IMR-90 (cell line): ENCODE data around the gene ROCK2. TPM values are rescaled to one million over a fixed set of nuclear protein-coding genes. Genes with fewer than 3 reads are reported as not detected.

Experiments
- ATAC-seq: fragments of 200-7000 bp; cut with Tn5 transposase; 2 replicates; pipeline ENCODE4 v1.9.1; 2020; ENCODE audit warnings: low read depth, mild to moderate bottlenecking, moderate library complexity
- BruUV-seq: library from RNA; stranded (reverse); fragments of 400-500 nt; replicated peaks from 2 replicates; lab custom pipeline; 2021; lab: Mats Ljungman, UMichigan
- CTCF ChIA-PET: fragments of 300-600 bp; formaldehyde crosslinking; extraction: SDS; loops from one replicate; lab custom pipeline; 2021; ENCODE audit warnings: antibody characterized with exemption; lab: Yijun Ruan, JAX
- POLR2A ChIA-PET: fragments of 300-600 bp; sonication (Branson Sonifier 250); formaldehyde crosslinking; loops from one replicate; lab custom pipeline; 2022; ENCODE audit warnings: antibody characterized with exemption; ENCODE audit not compliant: unreplicated experiment; lab: Charles Lee
- DNase-seq: peaks from one replicate; pipeline ENCODE4 v3.0.0; 2013
- H2AFZ ChIP-seq: replicated peaks from 2 replicates; pipeline ENCODE3; 2013; ENCODE audit warnings: low read length, mild to moderate bottlenecking; ENCODE audit not compliant: poor library complexity
- H2AK5ac ChIP-seq: 2 replicates; pipeline ENCODE4 v1.6.1; 2013; ENCODE audit warnings: low read depth, low read length, inconsistent platforms
- H2AK9ac ChIP-seq: replicated peaks from 2 replicates; pipeline ENCODE3; 2013; ENCODE audit warnings: mild to moderate bottlenecking, low read depth, low read length, moderate library complexity; ENCODE audit not compliant: poor library complexity
- H2BK120ac ChIP-seq: 2 replicates; pipeline ENCODE4 v1.6.1; 2013; ENCODE audit warnings: low read depth, low read length, inconsistent platforms
- H2BK15ac ChIP-seq: 3 replicates; pipeline ENCODE4 v1.6.1; 2013; ENCODE audit warnings: low read depth, low read length, inconsistent platforms
- H2BK20ac ChIP-seq: 2 replicates; pipeline ENCODE4 v1.6.1; 2013; ENCODE audit warnings: low read depth, mild to moderate bottlenecking, inconsistent platforms, low read length, moderate library complexity
- H2BK5ac ChIP-seq: 2 replicates; pipeline ENCODE4 v1.6.1; 2013; ENCODE audit warnings: mild to moderate bottlenecking, low read depth, low read length, inconsistent platforms; ENCODE audit not compliant: poor library complexity, severe bottlenecking
- H3K14ac ChIP-seq: replicated peaks from 2 replicates; pipeline ENCODE4 v1.6.1; 2013; ENCODE audit warnings: low read depth, low read length, inconsistent platforms
- H3K18ac ChIP-seq: 2 replicates; pipeline ENCODE4 v1.6.1; 2013; ENCODE audit warnings: low read depth, low read length, control low read depth
- H3K23ac ChIP-seq: 2 replicates; pipeline ENCODE4 v1.6.1; 2013; ENCODE audit warnings: low read depth, low read length, inconsistent platforms
- H3K27ac ChIP-seq: 2 replicates; pipeline ENCODE4 v1.5.1; 2013; ENCODE audit warnings: mild to moderate bottlenecking, control low read depth, low read length; ENCODE audit not compliant: insufficient read depth
- H3K27me3 ChIP-seq: 2 replicates; pipeline ENCODE4 v1.6.1; 2013; ENCODE audit warnings: low read length; ENCODE audit not compliant: control insufficient read depth, insufficient read depth
- H3K36me3 ChIP-seq: 2 replicates; pipeline ENCODE4 v1.6.1; 2013; ENCODE audit warnings: low read length, mixed read lengths; ENCODE audit not compliant: control insufficient read depth, insufficient read depth
- H3K4ac ChIP-seq: 2 replicates; pipeline ENCODE4 v1.6.1; 2013; ENCODE audit warnings: low read depth, low read length, inconsistent platforms
- H3K4me1 ChIP-seq: 2 replicates; pipeline ENCODE4 v1.6.1; 2013; ENCODE audit warnings: low read length, mixed read lengths; ENCODE audit not compliant: control insufficient read depth, insufficient read depth
- H3K4me2 ChIP-seq: 2 replicates; pipeline ENCODE4 v1.6.1; 2013; ENCODE audit warnings: low read depth, mild to moderate bottlenecking, control low read depth, low read length, moderate library complexity
- H3K4me3 ChIP-seq: 2 replicates; pipeline ENCODE4 v1.5.1; 2013; ENCODE audit warnings: low read depth, mild to moderate bottlenecking, control low read depth, low read length, moderate library complexity; ENCODE audit not compliant: insufficient read depth
- H3K56ac ChIP-seq: 2 replicates; pipeline ENCODE4 v1.6.1; 2013; ENCODE audit warnings: low read length, inconsistent platforms; ENCODE audit not compliant: insufficient read depth; ENCODE audit errors: extremely low read depth
- H3K79me1 ChIP-seq, 2 experiments: 2 replicates each; pipeline ENCODE4 v1.6.1; 2013; ENCODE audit warnings: low read length in 2 of 2, inconsistent platforms in 1 of 2, low read depth in 1 of 2
- H3K9ac ChIP-seq: 2 replicates; pipeline ENCODE4 v1.6.1; 2013; ENCODE audit warnings: low read depth, low read length, control low read depth
- H3K9me1 ChIP-seq: 2 replicates; pipeline ENCODE4 v1.6.1; 2013; ENCODE audit warnings: low read length, inconsistent platforms; ENCODE audit not compliant: insufficient read depth
- H3K9me3 ChIP-seq: 2 replicates; pipeline ENCODE4 v1.6.1; 2013; ENCODE audit warnings: low read length; ENCODE audit not compliant: control insufficient read depth, insufficient read depth
- H4K20me1 ChIP-seq: 2 replicates; pipeline ENCODE4 v1.6.1; 2013; ENCODE audit warnings: low read length, inconsistent platforms; ENCODE audit not compliant: insufficient read depth
- H4K5ac ChIP-seq: 2 replicates; pipeline ENCODE4 v1.6.1; 2013; ENCODE audit warnings: mild to moderate bottlenecking, low read depth, low read length, control low read depth
- H4K8ac ChIP-seq, 2 experiments: 2 replicates each; pipeline ENCODE4 v1.6.1; 2013; ENCODE audit warnings: low read depth in 2 of 2, low read length in 2 of 2, control low read depth in 1 of 2, inconsistent platforms in 1 of 2
- H4K91ac ChIP-seq: 2 replicates; pipeline ENCODE4 v1.6.1; 2013; ENCODE audit warnings: low read depth, low read length, inconsistent platforms; ENCODE audit not compliant: insufficient read depth
- BHLHE40 ChIP-seq: fragments of 150-350 bp; IDR thresholded peaks from 2 replicates; pipeline ENCODE4 v1.6.1; 2016; ENCODE audit warnings: mild to moderate bottlenecking, low read depth, low read length
- CEBPB ChIP-seq: IDR thresholded peaks from 2 replicates; pipeline ENCODE4 v1.6.1; 2012; ENCODE audit warnings: low read depth, low read length, improper control_type of control experiment
- CHD1 ChIP-seq: IDR thresholded peaks from 2 replicates; pipeline ENCODE4 v1.6.1; 2012; ENCODE audit warnings: low read depth, low read length, improper control_type of control experiment
- ELK1 ChIP-seq: fragments of 150-350 bp; IDR thresholded peaks from 2 replicates; pipeline ENCODE4 v1.6.1; 2016; ENCODE audit warnings: low read depth, mild to moderate bottlenecking, low read length, moderate library complexity, borderline replicate concordance
- FOS ChIP-seq: fragments of 150-350 bp; IDR thresholded peaks from 2 replicates; pipeline ENCODE4 v1.6.1; 2016; ENCODE audit warnings: low read depth, low read length
- MAFK ChIP-seq: IDR thresholded peaks from 2 replicates; pipeline ENCODE4 v1.6.1; 2012; ENCODE audit warnings: low read depth, low read length, improper control_type of control experiment
- MAZ ChIP-seq: IDR thresholded peaks from 2 replicates; pipeline ENCODE4 v1.6.1; 2012; ENCODE audit warnings: low read depth, mild to moderate bottlenecking, low read length, improper control_type of control experiment, moderate library complexity, borderline replicate concordance
- MXI1 ChIP-seq: IDR thresholded peaks from 2 replicates; pipeline ENCODE4 v1.6.1; 2012; ENCODE audit warnings: low read depth, mild to moderate bottlenecking, low read length, moderate library complexity, borderline replicate concordance
- NFE2L2 ChIP-seq: fragments of 150-350 bp; IDR thresholded peaks from 2 replicates; pipeline ENCODE4 v1.6.1; 2016; ENCODE audit warnings: low read depth, mild to moderate bottlenecking, low read length
- POLR2A ChIP-seq: IDR thresholded peaks from 2 replicates; pipeline ENCODE4 v1.6.1; 2012; ENCODE audit warnings: mild to moderate bottlenecking, low read depth, low read length
- RAD21 ChIP-seq: IDR thresholded peaks from 2 replicates; pipeline ENCODE4 v1.6.1; 2012; ENCODE audit warnings: low read length, improper control_type of control experiment
- RCOR1 ChIP-seq: IDR thresholded peaks from 2 replicates; pipeline ENCODE4 v1.6.1; 2012; ENCODE audit warnings: mild to moderate bottlenecking, low read length, improper control_type of control experiment; ENCODE audit not compliant: insufficient replicate concordance
- RFX5 ChIP-seq: IDR thresholded peaks from 2 replicates; pipeline ENCODE4 v1.8.0; 2012; ENCODE audit warnings: low read depth, mild to moderate bottlenecking, low read length, moderate library complexity
- SMC3 ChIP-seq: fragments of 150-350 bp; IDR thresholded peaks from 2 replicates; pipeline ENCODE4 v1.6.1; 2016; ENCODE audit warnings: low read depth, mild to moderate bottlenecking, antibody characterized with exemption, low read length, moderate library complexity
- USF2 ChIP-seq: fragments of 150-350 bp; IDR thresholded peaks from 2 replicates; pipeline ENCODE4 v1.6.1; 2017; ENCODE audit warnings: mild to moderate bottlenecking, antibody characterized with exemption, low read length, low read depth
- WGBS, 2 experiments: methylation state at CpG; one replicate each; pipeline versions ENCODE4 v1.1.5 to v1.1.7; 2013; ENCODE audit warnings: missing lambda C conversion rate in 2 of 2; ENCODE audit not compliant: insufficient read length in 1 of 2; ENCODE audit errors: extremely low coverage in 2 of 2; 5-methylcytosine and 5-hydroxymethylcytosine counted together
- dilution Hi-C: fragments of 300-500 bp; cut with HindIII; formaldehyde crosslinking; loops from one replicate; pipeline ENCODE4 v1.14.3; 2018; ENCODE audit warnings: low sequenced_read_pairs; ENCODE audit not compliant: unreplicated experiment
- in situ Hi-C: fragments of 300-500 bp; cut with MboI; formaldehyde crosslinking; loops from 3 replicates; pipeline ENCODE4 v1.14.3; 2019; ENCODE audit warnings: low sequenced_read_pairs, inconsistent platforms, mixed read lengths
- intact Hi-C: fragments of 100-400 bp; cut with micrococcal nuclease; formaldehyde crosslinking; loops from 2 replicates; pipeline ENCODE4 v1.10.0; 2022
- polyA plus RNA-seq, 3 experiments: library from polyadenylated mRNA; depleted of rRNA; stranded (reverse); fragments of >200 nt; gene quantifications; 2 replicates each; pipeline ENCODE4 v1.2.3, GENCODE V29; 2012; ENCODE audit warnings: low replicate concordance in 1 of 3
- total RNA-seq: library from RNA; depleted of rRNA; stranded (reverse); fragments of >200 nt; gene quantifications from 2 replicates; pipeline ENCODE4 v1.2.3, GENCODE V29; 2012
- TF ChIP-seq, protein P1 (sequence below): conservative IDR thresholded peaks from 2 replicates; pipeline ENCODE4 v1.5.1; 2012; ENCODE audit warnings: mild to moderate bottlenecking, low read depth, low read length, improper control_type of control experiment

The ROCK2 gene
- total and polyA plus RNA-seq, 2 of the 4 experiments (the other 2 are of a cell fraction), result 9.0 to 28.3 TPM

DNA sequence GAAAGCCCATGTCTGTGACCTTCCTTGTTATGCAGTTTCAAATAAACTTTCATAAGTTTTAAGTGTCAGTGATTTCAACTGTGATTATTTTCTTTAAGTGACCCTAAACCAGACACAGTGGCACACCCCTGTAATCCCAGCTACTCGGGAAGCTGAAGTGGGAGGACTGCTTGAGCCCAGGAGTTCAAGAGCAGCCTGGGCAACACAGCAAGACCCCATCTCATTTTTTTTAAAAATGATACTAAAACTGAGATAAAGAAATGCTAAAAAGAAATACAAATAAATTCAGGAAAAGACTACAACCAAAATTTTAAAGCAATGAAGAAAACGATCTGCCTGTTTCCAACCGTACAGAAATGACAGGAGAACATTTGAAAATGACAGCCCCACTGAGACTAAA lies 54.2 kb downstream of the ROCK2 start:
- no peaks in the 10 kb centered on the region for H3K4me1 ChIP-seq
- no peak overlapping the region for H3K14ac ChIP-seq
- no CpG with 5 or more reads among the region's 3 CpGs for WGBS, 2 experiments
- dilution Hi-C loops, result no loop called here
- ATAC-seq, result no peak
- no peak for DNase-seq
- in situ Hi-C loops, result no loop called here
- peaks cover 20 to 56% of the 10 kb centered on the region in 2 experiments for H3K79me1 ChIP-seq
- H2BK15ac ChIP-seq, result no peak overlapping the region
- no peak overlapping the region for H3K56ac ChIP-seq
- no peak overlapping the region for H3K4me3 ChIP-seq
- H2BK120ac ChIP-seq, result no peak overlapping the region
- H2AK9ac ChIP-seq, result no peak overlapping the region
- no peaks in the 10 kb centered on the region for H3K27me3 ChIP-seq
- no peak overlapping the region for H3K23ac ChIP-seq
- no peaks in the 10 kb centered on the region for H3K9me1 ChIP-seq
- H3K4me2 ChIP-seq, result no peak overlapping the region
- H4K91ac ChIP-seq, result no peak overlapping the region
- H2BK5ac ChIP-seq, result no peak overlapping the region
- H3K18ac ChIP-seq, result no peak overlapping the region
- H3K9ac ChIP-seq, result no peak overlapping the region
- no peak overlapping the region for H4K5ac ChIP-seq
- no peak overlapping the region for H2AFZ ChIP-seq
- H4K20me1 ChIP-seq, result peaks cover 65% of the 10 kb centered on the region
- ChIA-PET CTCF (interaction anchor here (0.9 kb wide), 1 partner anchor 16 kb away, joined by 3 read pairs; no protein-coding TSS in a partner anchor), POLR2A (no interaction called here)
- no TSS peak for BruUV-seq
- no peaks in the 10 kb centered on the region for H3K9me3 ChIP-seq
- H3K36me3 ChIP-seq, result no peaks in the 10 kb centered on the region
- no peak overlapping the region for H3K27ac ChIP-seq
- no peak overlapping the region for H2AK5ac ChIP-seq
- H2BK20ac ChIP-seq, result no peak overlapping the region
- intact Hi-C loops, result loop anchor here (5.0 kb wide), 1 partner anchor 43 kb away; no protein-coding TSS in a partner anchor
- no peak overlapping the region for H4K8ac ChIP-seq
- TF ChIP-seq CEBPB (no peak), MAFK (no peak), RCOR1 (no peak), MXI1 (no peak), NFE2L2 (no peak), BHLHE40 (no peak), USF2 (no peak), RAD21 (no peak), SMC3 (no peak), POLR2A (no peak), RFX5 (no peak), MAZ (no peak), CHD1 (no peak), ELK1 (no peak), FOS (no peak)
- TF ChIP-seq, protein P1, sequence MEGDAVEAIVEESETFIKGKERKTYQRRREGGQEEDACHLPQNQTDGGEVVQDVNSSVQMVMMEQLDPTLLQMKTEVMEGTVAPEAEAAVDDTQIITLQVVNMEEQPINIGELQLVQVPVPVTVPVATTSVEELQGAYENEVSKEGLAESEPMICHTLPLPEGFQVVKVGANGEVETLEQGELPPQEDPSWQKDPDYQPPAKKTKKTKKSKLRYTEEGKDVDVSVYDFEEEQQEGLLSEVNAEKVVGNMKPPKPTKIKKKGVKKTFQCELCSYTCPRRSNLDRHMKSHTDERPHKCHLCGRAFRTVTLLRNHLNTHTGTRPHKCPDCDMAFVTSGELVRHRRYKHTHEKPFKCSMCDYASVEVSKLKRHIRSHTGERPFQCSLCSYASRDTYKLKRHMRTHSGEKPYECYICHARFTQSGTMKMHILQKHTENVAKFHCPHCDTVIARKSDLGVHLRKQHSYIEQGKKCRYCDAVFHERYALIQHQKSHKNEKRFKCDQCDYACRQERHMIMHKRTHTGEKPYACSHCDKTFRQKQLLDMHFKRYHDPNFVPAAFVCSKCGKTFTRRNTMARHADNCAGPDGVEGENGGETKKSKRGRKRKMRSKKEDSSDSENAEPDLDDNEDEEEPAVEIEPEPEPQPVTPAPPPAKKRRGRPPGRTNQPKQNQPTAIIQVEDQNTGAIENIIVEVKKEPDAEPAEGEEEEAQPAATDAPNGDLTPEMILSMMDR, result no peak
- no peak overlapping the region for H3K4ac ChIP-seq
